Lung (tissue), 12 donors: ENCODE measurements around the gene EFNA4. TPM values are rescaled to one million over a fixed set of nuclear protein-coding genes. Genes with fewer than 3 reads are reported as not detected.
A peak's percentile ranks its signal among the peaks of the same experiment; 100 is the strongest.

Experiments
- ATAC-seq: fragments of 200-7000 bp; cut with Tn5 transposase; one replicate; pipeline ENCODE4 v1.9.1; 2020; ENCODE audit warnings: moderate number of reproducible peaks; ENCODE audit not compliant: insufficient read depth, low FRiP score
- DNase-seq, 3 donors: peaks; one replicate each; pipeline ENCODE4 v3.0.0-alpha.2; 2013 to 2017
- H3K27ac ChIP-seq, 2 donors: one replicate each; pipeline ENCODE4 v1.5.1; 2013; ENCODE audit warnings: mild to moderate bottlenecking in 2 of 2, moderate library complexity in 2 of 2, control low read depth in 1 of 2, inconsistent platforms in 1 of 2, low read depth in 1 of 2, low read length in 1 of 2
- H3K27me3 ChIP-seq, 3 donors: one replicate each; pipeline ENCODE4 v1.5.1; 2013; ENCODE audit warnings: low read length in 2 of 3; ENCODE audit not compliant: control insufficient read depth in 3 of 3, insufficient read depth in 3 of 3
- H3K36me3 ChIP-seq, 4 donors: one replicate each; pipeline ENCODE4 v1.5.1; 2013; ENCODE audit warnings: low read length in 4 of 4, mild to moderate bottlenecking in 1 of 4, moderate library complexity in 1 of 4; ENCODE audit not compliant: control insufficient read depth in 4 of 4, insufficient read depth in 4 of 4
- H3K4me1 ChIP-seq, 5 donors: one replicate each; pipeline ENCODE4 v1.5.1; 2013; ENCODE audit warnings: low read length in 5 of 5, mild to moderate bottlenecking in 2 of 5, moderate library complexity in 1 of 5; ENCODE audit not compliant: control insufficient read depth in 5 of 5, insufficient read depth in 5 of 5
- H3K4me3 ChIP-seq: one replicate; pipeline ENCODE4 v1.5.1; 2013; ENCODE audit warnings: mild to moderate bottlenecking, control low read depth, moderate library complexity
- H3K9ac ChIP-seq, 2 donors: one replicate each; pipeline ENCODE4 v1.5.1; 2013; ENCODE audit warnings: low read length in 2 of 2, control low read depth in 1 of 2; ENCODE audit not compliant: insufficient read depth in 1 of 2
- H3K9me3 ChIP-seq, 4 donors: one replicate each; pipeline ENCODE4 v1.5.1; 2013; ENCODE audit warnings: low read length in 3 of 4, mild to moderate bottlenecking in 1 of 4, moderate library complexity in 1 of 4; ENCODE audit not compliant: control insufficient read depth in 4 of 4, insufficient read depth in 3 of 4
- WGBS, 2 donors: extraction: QIAGEN DNeasy Blood & Tissue Kit; methylation state at CpG; one replicate each; pipeline ENCODE4 v1.1.7; 2013; 5-methylcytosine and 5-hydroxymethylcytosine counted together
- polyA plus RNA-seq, 2 donors: library from polyadenylated mRNA; stranded (reverse); fragments of 200-250 nt; gene quantifications; one replicate each; pipeline ENCODE4 v1.2.1, GENCODE V29; 2013
- total RNA-seq, 2 donors: library from RNA; depleted of rRNA in 1 of 2; stranded (reverse); fragments of >200 nt in 1 of 2; gene quantifications; one replicate each; pipeline ENCODE4 v1.2.1, GENCODE V29; 2014 to 2021
- TF ChIP-seq, protein P1 (sequence below): IDR thresholded peaks from 2 replicates; pipeline ENCODE4 v1.5.1; 2012; ENCODE audit warnings: mild to moderate bottlenecking; ENCODE audit errors: control extremely low read depth, extremely low read depth
- donor health status: control.
- donor health status: control.
- donor health status: Bipolar disorder and iron deficiency.
- donor health status: healthy.
- donor health status: DM: yes; HTN: yes; CAD: no.

EFNA4 gene
- total and polyA plus RNA-seq, 4 donors = 8.3 to 13.4 (median 10.2) TPM

DNA sequence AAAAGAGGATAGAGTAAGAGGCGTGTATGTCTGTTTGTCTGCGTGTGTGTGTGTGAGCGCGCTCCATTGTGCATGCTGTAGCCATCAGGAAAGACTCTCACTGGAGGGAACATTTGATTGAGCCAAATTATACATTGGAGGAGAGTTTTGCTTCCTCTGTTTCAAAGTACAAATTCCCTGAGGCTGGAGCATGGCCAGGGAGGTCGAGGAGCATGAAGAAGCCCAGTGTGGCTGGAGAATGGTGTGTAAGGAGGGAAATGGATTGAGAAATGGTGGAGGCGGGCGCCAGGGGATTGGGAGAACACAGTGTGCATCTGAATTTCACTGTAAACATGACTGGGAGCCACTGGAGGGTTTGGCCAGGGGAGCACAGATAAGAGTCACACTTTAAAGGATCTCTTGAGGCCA is 42.1 kb downstream of the EFNA4 start:
- Histone ChIP-seq H3K27me3 (no peaks in the 10 kb centered on the region), H3K9me3 (no peaks in the 10 kb centered on the region), H3K27ac (peak overlapping the region in 1 of 2 donors; percentile 37), H3K36me3 (no peaks in the 10 kb centered on the region), H3K4me1 (peaks cover 0 to 3% (median 0%) of the 10 kb centered on the region in 5 donors), H3K4me3 (no peak overlapping the region), H3K9ac (no peak overlapping the region)
- 39 to 57% methylated on average over 7 of the region's 7 CpGs for WGBS, 2 donors
- TF ChIP-seq, protein P1, sequence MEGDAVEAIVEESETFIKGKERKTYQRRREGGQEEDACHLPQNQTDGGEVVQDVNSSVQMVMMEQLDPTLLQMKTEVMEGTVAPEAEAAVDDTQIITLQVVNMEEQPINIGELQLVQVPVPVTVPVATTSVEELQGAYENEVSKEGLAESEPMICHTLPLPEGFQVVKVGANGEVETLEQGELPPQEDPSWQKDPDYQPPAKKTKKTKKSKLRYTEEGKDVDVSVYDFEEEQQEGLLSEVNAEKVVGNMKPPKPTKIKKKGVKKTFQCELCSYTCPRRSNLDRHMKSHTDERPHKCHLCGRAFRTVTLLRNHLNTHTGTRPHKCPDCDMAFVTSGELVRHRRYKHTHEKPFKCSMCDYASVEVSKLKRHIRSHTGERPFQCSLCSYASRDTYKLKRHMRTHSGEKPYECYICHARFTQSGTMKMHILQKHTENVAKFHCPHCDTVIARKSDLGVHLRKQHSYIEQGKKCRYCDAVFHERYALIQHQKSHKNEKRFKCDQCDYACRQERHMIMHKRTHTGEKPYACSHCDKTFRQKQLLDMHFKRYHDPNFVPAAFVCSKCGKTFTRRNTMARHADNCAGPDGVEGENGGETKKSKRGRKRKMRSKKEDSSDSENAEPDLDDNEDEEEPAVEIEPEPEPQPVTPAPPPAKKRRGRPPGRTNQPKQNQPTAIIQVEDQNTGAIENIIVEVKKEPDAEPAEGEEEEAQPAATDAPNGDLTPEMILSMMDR = no peak
- no peak for DNase-seq
- ATAC-seq = peak; percentile 58

DNA sequence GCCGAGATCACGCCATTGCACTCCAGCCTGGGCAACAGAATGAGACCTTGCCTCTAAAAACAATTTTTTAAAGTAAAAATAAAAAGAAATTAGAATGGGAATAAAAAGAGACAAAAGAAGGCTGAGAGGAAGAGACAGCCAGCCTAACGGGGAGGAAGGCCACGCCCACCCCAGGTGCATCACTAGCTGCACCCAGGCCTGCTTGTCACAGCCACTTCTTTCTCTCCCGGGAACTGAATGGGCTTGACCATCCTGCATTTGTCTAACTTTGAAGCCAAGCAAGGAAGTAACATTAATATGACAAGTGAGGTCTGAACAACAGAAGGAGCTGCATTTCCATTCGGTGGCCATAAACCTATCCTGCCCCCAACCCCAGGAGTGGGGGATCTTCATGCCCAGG is 43.3 kb downstream of the EFNA4 start:
- Histone ChIP-seq H3K9ac (no peak overlapping the region), H3K27ac (peak overlapping the region in 1 of 2 donors; percentile 10), H3K9me3 (no peaks in the 10 kb centered on the region), H3K4me1 (peaks cover 0 to 3% (median 0%) of the 10 kb centered on the region in 5 donors), H3K4me3 (no peak overlapping the region), H3K36me3 (no peaks in the 10 kb centered on the region), H3K27me3 (no peaks in the 10 kb centered on the region)
- ATAC-seq (no peak), DNase-seq (no peak)
- WGBS, 2 donors = 79 to 80% methylated on average over 6 of the region's 6 CpGs
- TF ChIP-seq, protein P1 = no peak

DNA sequence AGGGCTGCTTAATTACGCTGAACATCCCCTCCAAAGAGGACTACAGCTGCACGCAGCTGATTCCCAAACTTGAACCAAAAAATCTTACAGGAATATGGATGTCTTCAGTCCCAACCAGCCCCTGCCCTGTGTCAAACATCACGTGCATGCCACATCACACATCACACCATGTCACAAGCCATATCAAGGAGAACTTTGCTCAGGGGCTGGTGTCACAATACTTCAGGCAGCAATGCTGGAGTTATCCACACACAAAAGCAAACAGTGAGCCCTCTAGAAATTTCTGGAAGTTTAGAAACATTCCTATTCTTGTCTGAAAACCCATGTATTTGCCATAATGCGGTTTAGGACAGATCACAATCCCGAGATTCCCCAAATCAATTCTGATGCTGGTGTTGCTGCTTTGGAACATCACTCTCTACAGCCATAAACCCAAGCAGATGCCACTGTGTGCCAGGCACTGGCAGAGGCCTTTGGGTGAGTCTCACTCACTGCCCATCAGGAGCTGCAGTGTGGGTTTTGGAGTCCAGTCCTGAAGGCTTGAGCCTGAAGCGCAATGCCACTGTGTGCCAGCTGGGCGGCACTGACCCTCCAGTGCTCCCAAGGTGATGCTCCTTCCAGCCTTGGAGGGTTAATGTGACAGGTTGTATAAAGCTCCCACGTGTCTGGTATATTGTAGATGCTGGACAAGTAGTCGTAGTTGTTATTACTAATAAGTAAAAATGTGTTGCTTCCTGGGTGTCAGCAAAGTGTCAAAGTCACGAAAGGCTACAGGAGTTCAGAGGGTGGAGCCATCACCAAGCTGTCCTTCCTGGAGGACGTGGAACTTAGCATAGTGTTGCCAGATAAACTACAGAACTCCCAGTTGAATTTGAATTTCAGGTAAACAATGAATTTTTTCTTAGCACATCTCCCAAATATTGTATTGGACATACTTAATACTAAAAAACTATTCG is 44.0 kb downstream of the EFNA4 start:
- H3K36me3 ChIP-seq = no peaks in the 10 kb centered on the region
- WGBS, 2 donors = 74 to 80% methylated on average over 12 of the region's 12 CpGs
- peak overlapping the region in 1 of 2 donors; percentile 10 for H3K27ac ChIP-seq
- TF ChIP-seq, protein P1 = no peak
- ATAC-seq (no peak), DNase-seq (no peak)
- H3K4me1 ChIP-seq = peaks cover 0 to 3% (median 0%) of the 10 kb centered on the region in 5 donors
- H3K27me3 ChIP-seq = no peaks in the 10 kb centered on the region
- H3K4me3 ChIP-seq = no peak overlapping the region
- no peak overlapping the region for H3K9ac ChIP-seq
- H3K9me3 ChIP-seq = no peaks in the 10 kb centered on the region
